ENCODE measurements around the gene ASIC2.
"Not testable (repeated sequence)": the region's sequence is repeated elsewhere in the genome, so short reads cannot be mapped to it uniquely, and the experiment has no call there.

The ASIC2 gene

GRCh38 chr17:33014751-33015150 lies 278.3 kb downstream of the ASIC2 start:
- DNase-seq: no peak

GRCh38 chr17:33013596-33014375 lies 279.3 kb downstream of the ASIC2 start:
- DNase-seq: no peak

- DNase-seq: no peak
These were observed 280.5 kb downstream of the ASIC2 start for GRCh38 chr17:33012522-33013033.

GRCh38 chr17:33009636-33010035 lies 283.5 kb downstream of the ASIC2 start:
- DNase-seq: no peak

- DNase-seq: no peak
These were observed 285.9 kb downstream of the ASIC2 start for GRCh38 chr17:33007186-33007585.

GRCh38 chr17:33002246-33002645 lies 290.8 kb downstream of the ASIC2 start:
- DNase-seq: no peak

GRCh38 chr17:32998887-32999228 lies 294.2 kb downstream of the ASIC2 start:
- no peak for DNase-seq

GRCh38 chr17:32998111-32998886 lies 294.8 kb downstream of the ASIC2 start:
- DNase-seq: peak; percentile 44

- DNase-seq: no peak
These were observed 297.6 kb downstream of the ASIC2 start for GRCh38 chr17:32995416-32996045.

- DNase-seq: no peak
These were observed 299.1 kb downstream of the ASIC2 start for GRCh38 chr17:32993977-32994376.

GRCh38 chr17:32992321-32993033 lies 300.6 kb downstream of the ASIC2 start:
- no peak for DNase-seq

GRCh38 chr17:32988481-32989101 lies 304.5 kb downstream of the ASIC2 start:
- no peak for DNase-seq

GRCh38 chr17:32987868-32988267 lies 305.2 kb downstream of the ASIC2 start:
- DNase-seq: not testable (repeated sequence)

- DNase-seq: not testable (repeated sequence)
These were observed 305.7 kb downstream of the ASIC2 start for GRCh38 chr17:32987453-32987805.

- no peak for DNase-seq
These were observed 307.9 kb downstream of the ASIC2 start for GRCh38 chr17:32985050-32985756.

- DNase-seq: not testable (repeated sequence)
These were observed 311.5 kb downstream of the ASIC2 start for GRCh38 chr17:32981611-32982010.

- no peak for DNase-seq
These were observed 312.9 kb downstream of the ASIC2 start for GRCh38 chr17:32980230-32980629.

GRCh38 chr17:32976605-32977004 lies 316.5 kb downstream of the ASIC2 start:
- DNase-seq: no peak

- no peak for DNase-seq
These were observed 317.0 kb downstream of the ASIC2 start for GRCh38 chr17:32976131-32976530.

- no peak for DNase-seq
These were observed 321.9 kb downstream of the ASIC2 start for GRCh38 chr17:32971171-32971570.

GRCh38 chr17:32970281-32970680 lies 322.8 kb downstream of the ASIC2 start:
- no peak for DNase-seq

- DNase-seq: not testable (repeated sequence)
These were observed 323.9 kb downstream of the ASIC2 start for GRCh38 chr17:32969231-32969630.
